ENCODE data around the gene TSPAN15.

The TSPAN15 gene

GRCh38 chr10:69552268-69552667, 101.0 kb downstream of the TSPAN15 start:
- DNase-seq (ENCODE audit: low read depth in 2 of 2): no peak

- DNase-seq (ENCODE audit: low read depth in 2 of 2): no peak
These were observed 102.1 kb downstream of the TSPAN15 start for GRCh38 chr10:69553328-69553727.

GRCh38 chr10:69554611-69555010, 103.3 kb downstream of the TSPAN15 start:
- no peak for DNase-seq (ENCODE audit: low read depth in 2 of 2)

Data from stimulated activated CD8-positive, alpha-beta memory T cell treated with anti-CD3 and anti-CD28 coated beads, Interleukin-2, amount 100 ng/mL, for 48 hours (primary cell).